Esophagus (tissue), 2 donors: ENCODE measurements around the gene ESYT1. TPM values are rescaled to one million over a fixed set of nuclear protein-coding genes. Genes with fewer than 3 reads are reported as not detected.
A peak's percentile ranks its signal among the peaks of the same experiment; 100 is the strongest.

Experiments used
- H3K27ac ChIP-seq, 2 donors: one replicate each; pipeline ENCODE4 v1.5.1; 2013; ENCODE audit warnings: low read depth in 2 of 2, mild to moderate bottlenecking in 2 of 2, inconsistent platforms in 1 of 2, low read length in 1 of 2, moderate library complexity in 1 of 2
- H3K27me3 ChIP-seq, 2 donors: one replicate each; pipeline ENCODE4 v1.6.1; 2013; ENCODE audit warnings: low read length in 2 of 2, control low read depth in 1 of 2, mild to moderate bottlenecking in 1 of 2; ENCODE audit not compliant: insufficient read depth in 2 of 2, control insufficient read depth in 1 of 2
- H3K36me3 ChIP-seq, 2 donors: one replicate each; pipeline ENCODE4 v1.6.1; 2013; ENCODE audit warnings: low read length in 1 of 2; ENCODE audit not compliant: control insufficient read depth in 2 of 2, insufficient read depth in 2 of 2
- H3K4me1 ChIP-seq, 2 donors: one replicate each; pipeline ENCODE4 v1.6.1; 2013; ENCODE audit warnings: low read length in 1 of 2; ENCODE audit not compliant: control insufficient read depth in 2 of 2, insufficient read depth in 2 of 2
- H3K4me3 ChIP-seq, 2 donors: one replicate each; pipeline ENCODE4 v1.5.1; 2013; ENCODE audit warnings: low read length in 2 of 2, mild to moderate bottlenecking in 2 of 2, low read depth in 1 of 2, moderate library complexity in 1 of 2
- H3K9me3 ChIP-seq, 2 donors: one replicate each; pipeline ENCODE4 v1.6.1; 2013; ENCODE audit warnings: mild to moderate bottlenecking in 2 of 2, low read depth in 1 of 2, low read length in 1 of 2, moderate library complexity in 1 of 2; ENCODE audit not compliant: control insufficient read depth in 2 of 2, insufficient read depth in 1 of 2
- WGBS, 2 donors: extraction: QIAGEN DNeasy Blood & Tissue Kit; methylation state at CpG; one replicate each; pipeline ENCODE4 v1.1.7; 2013; 5-methylcytosine and 5-hydroxymethylcytosine counted together
- polyA plus RNA-seq, 2 donors: library from polyadenylated mRNA; stranded (reverse); fragments of 200-250 nt; gene quantifications; one replicate each; pipeline ENCODE4 v1.2.3, GENCODE V29; 2013
- donor health status: healthy with polysubstance abuse.
- donor health status: Bipolar disorder and iron deficiency.

ESYT1 gene
- polyA plus RNA-seq = 10 to 100 TPM; 15.6 to 36.6 TPM

- H3K27me3 ChIP-seq = no peaks in the 10 kb centered on the region
- no peaks in the 10 kb centered on the region for H3K9me3 ChIP-seq
- peaks cover 0 to 4% of the 10 kb centered on the region in 2 donors for H3K4me1 ChIP-seq
- peak within 1 kb of the TSS; percentile 94 to 98 for H3K27ac ChIP-seq
- WGBS, 2 donors = 0 to 1% methylated on average over 49 of the region's 49 CpGs
- peak within 1 kb of the TSS; percentile 83 for H3K4me3 ChIP-seq
- H3K36me3 ChIP-seq = peaks cover 14 to 23% of the 10 kb centered on the region in 2 donors
Measured at GRCh38 chr12:56127888-56128669, at the start of gene ESYT1. Gene ESYT1 (plus strand): TSS chr12:56128267. CDS start chr12:56128320, 53 bp downstream.

GRCh38 chr12:56078427-56078826, 49.6 kb upstream of the ESYT1 start:
- Histone ChIP-seq H3K4me1 (peaks cover 0 to 8% of the 10 kb centered on the region in 2 donors), H3K4me3 (peak overlapping the region in 1 of 2 donors; percentile 63), H3K27ac (peak overlapping the region; percentile 96 to 98), H3K27me3 (no peaks in the 10 kb centered on the region), H3K36me3 (no peaks in the 10 kb centered on the region), H3K9me3 (no peaks in the 10 kb centered on the region)
- WGBS, 2 donors = 93 to 95% methylated on average over 1 of the region's 1 CpG

DNA sequence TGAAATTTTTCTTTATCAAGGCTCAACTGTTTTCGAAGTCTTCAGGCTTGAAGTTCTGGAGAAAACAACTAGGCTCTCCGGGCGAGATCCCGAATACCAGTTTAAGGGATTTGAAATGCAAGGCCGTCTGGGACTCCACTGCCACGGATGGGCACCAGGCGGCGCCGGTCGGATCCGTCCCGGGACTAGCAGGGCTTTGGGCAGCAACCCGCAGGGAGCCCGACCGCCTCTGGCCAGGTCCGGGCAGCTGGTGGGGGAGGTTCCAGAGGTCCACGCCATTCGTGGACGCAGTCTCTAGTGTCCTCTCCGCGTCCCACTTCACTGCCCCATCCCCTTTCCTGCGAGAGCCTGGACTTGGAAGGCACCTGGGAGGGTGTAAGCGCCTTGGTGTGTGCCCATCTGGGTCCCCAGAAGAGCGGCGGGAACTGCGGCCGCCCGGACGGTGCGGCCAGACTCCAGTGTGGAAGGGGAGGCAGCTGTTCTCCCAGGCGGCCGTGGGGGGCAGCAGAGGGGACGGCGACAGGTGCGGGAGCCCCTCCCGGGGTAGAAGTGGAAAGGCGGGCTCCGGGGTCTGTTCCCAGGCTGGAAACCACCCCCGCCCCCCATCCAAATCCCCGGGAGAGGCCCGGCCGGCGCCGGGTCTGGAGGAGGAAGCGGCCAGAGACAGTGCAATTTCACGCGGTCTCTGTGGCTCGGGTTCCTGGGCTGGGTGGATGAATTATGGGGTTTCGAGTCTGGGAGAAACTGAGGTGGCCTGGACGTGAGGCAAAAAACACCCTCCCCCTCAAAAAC, 48.9 kb upstream of the ESYT1 start:
- H3K27me3 ChIP-seq = no peaks in the 10 kb centered on the region
- H3K36me3 ChIP-seq = no peaks in the 10 kb centered on the region
- 2 to 3% methylated on average over 49 to 50 of the region's 50 CpGs for WGBS, 2 donors
- peaks cover 0 to 8% of the 10 kb centered on the region in 2 donors for H3K4me1 ChIP-seq
- peak overlapping the region; percentile 96 to 98 for H3K27ac ChIP-seq
- peak overlapping the region; percentile 63 to 78 for H3K4me3 ChIP-seq
- no peaks in the 10 kb centered on the region for H3K9me3 ChIP-seq

DNA sequence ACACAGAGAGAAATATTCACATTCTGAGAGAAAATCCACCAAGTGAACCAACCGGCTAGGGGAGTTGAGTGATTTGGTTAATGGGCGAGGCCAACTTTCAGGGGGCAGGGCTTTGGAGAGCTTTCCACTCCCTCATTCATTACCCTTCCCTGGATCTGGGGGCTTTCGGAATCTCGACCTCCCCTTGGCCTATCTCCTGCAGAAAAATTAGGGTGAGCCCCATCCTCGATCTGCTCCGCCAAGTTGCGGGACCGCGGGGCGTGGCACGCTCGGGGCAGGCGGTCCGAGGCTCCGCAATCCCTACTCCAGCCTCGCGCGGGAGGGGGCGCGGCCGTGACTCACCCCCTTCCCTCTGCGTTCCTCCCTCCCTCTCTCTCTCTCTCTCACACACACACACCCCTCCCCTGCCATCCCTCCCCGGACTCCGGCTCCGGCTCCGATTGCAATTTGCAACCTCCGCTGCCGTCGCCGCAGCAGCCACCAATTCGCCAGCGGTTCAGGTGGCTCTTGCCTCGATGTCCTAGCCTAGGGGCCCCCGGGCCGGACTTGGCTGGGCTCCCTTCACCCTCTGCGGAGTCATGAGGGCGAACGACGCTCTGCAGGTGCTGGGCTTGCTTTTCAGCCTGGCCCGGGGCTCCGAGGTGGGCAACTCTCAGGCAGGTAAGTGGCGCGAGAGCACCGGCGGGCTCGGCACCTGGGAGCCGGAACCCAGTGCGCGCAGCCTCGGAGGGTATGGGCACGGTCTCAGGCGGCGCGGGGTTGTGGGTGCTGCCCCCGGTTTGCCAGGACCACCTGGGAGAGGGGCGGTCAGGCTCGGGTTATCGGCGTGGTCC, 48.1 kb upstream of the ESYT1 start, which contains the start of gene ERBB3:
Gene ERBB3, plus strand, starts transcription at position 443 of the 833 bp plus-strand sequence. Its CDS starts 136 bp downstream, at position 579.
- peaks cover 0 to 2% of the 10 kb centered on the region in 2 donors for H3K36me3 ChIP-seq
- WGBS, 2 donors = 0 to 1% methylated on average over 54 to 59 of the region's 59 CpGs
- H3K27me3 ChIP-seq = no peaks in the 10 kb centered on the region
- no peaks in the 10 kb centered on the region for H3K9me3 ChIP-seq
- H3K4me1 ChIP-seq = peaks cover under 1 to 8% of the 10 kb centered on the region in 2 donors
- peak within 1 kb of the TSS; percentile 63 to 78 for H3K4me3 ChIP-seq
- H3K27ac ChIP-seq = peak within 1 kb of the TSS; percentile 96 to 98

- WGBS, 2 donors = 11 to 18% methylated on average over 20 of the region's 20 CpGs
- Histone ChIP-seq H3K27me3 (no peaks in the 10 kb centered on the region), H3K9me3 (no peaks in the 10 kb centered on the region), H3K4me3 (peak overlapping the region; percentile 63 to 78), H3K36me3 (peaks cover 3 to 4% of the 10 kb centered on the region in 2 donors), H3K27ac (peak overlapping the region; percentile 96 to 98), H3K4me1 (peaks cover 3 to 11% of the 10 kb centered on the region in 2 donors)
Measured at GRCh38 chr12:56080556-56081138, 47.4 kb upstream of the ESYT1 start.

DNA sequence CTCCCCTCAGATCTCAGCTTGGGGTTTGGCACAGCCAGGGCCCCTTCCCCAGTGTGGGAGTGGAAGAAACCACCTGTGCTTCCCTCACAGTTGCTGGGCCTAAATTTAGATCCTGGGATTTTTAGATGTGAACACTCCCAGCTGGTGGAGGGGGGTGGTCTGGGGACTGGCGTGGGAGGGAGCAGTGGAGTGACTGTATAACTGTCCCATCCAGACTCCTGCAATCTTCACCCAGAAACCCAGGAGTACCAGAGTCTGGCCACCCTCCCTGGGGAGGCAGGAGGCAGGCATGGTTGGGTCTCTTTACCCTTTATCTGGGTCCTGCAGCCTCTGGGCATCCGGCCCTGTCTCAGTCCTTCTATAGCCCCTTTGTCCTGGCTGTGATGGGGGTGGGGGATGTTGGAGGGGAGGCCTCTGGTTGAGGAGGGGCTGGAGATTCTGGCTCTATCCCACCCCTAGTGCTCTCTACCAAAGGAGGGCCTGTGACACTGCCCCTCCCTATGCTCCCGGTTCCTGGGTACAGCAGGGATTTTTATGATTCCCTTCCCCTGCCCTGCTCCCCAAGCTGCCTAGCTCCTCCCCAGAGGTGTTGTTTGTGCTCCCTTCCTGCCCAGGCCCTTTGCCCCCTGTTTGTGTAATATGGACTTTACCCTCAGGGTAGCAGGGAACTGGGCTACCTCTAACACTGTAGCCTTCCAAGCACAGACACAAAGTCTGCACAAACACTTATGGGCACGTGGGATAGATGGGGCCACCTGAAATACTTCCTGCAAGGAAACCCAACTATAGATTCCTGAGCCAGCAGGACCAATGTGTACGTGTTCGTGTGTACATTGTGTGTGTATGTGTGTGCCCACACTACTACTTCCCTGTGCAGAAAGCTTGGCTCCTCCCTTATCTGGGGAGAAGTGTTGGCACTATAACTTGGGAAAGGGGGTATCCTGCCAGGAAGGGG, 46.4 kb upstream of the ESYT1 start:
- Histone ChIP-seq H3K4me1 (peaks cover 6 to 11% of the 10 kb centered on the region in 2 donors), H3K36me3 (peaks cover 6 to 7% of the 10 kb centered on the region in 2 donors), H3K4me3 (peak overlapping the region; percentile 63 to 78), H3K27me3 (no peaks in the 10 kb centered on the region), H3K9me3 (no peaks in the 10 kb centered on the region), H3K27ac (peak overlapping the region; percentile 43 to 98)
- WGBS, 2 donors = 32 to 40% methylated on average over 5 to 6 of the region's 6 CpGs

- Histone ChIP-seq H3K36me3 (peaks cover 6 to 7% of the 10 kb centered on the region in 2 donors), H3K4me3 (peak overlapping the region; percentile 63 to 78), H3K27ac (peak overlapping the region in 1 of 2 donors; percentile 98), H3K4me1 (peaks cover 6 to 11% of the 10 kb centered on the region in 2 donors), H3K9me3 (no peaks in the 10 kb centered on the region), H3K27me3 (no peaks in the 10 kb centered on the region)
- 45 to 86% methylated on average over 2 of the region's 2 CpGs for WGBS, 2 donors
Measured at GRCh38 chr12:56082382-56082781, 45.7 kb upstream of the ESYT1 start.

DNA sequence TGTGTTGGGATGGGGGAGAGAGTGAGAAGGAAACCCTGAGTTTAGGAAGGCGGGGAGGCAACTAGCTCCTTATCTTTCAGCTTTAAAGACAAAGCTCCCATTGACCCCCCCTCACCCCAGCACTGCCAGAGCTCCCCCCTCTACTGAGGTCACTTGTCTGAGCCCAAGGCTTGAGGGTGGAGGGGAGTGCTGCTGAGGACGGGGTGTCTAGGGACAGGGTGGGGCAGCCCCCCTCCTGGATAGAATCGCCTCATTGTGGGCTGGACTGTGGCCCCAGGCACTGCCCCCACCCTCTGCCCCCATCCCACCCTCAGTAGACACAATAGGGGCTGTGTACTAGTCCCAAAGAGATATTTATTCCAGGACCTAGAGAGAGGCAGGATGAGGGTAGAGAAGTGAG, 45.1 kb upstream of the ESYT1 start:
- WGBS, 2 donors = 65 to 68% methylated on average over 3 of the region's 3 CpGs
- Histone ChIP-seq H3K9me3 (no peaks in the 10 kb centered on the region), H3K27ac (no peak overlapping the region), H3K36me3 (peaks cover 7 to 8% of the 10 kb centered on the region in 2 donors), H3K4me1 (peaks cover 6 to 11% of the 10 kb centered on the region in 2 donors), H3K4me3 (no peak overlapping the region), H3K27me3 (no peaks in the 10 kb centered on the region)
